Stomach (tissue), 9 donors: ENCODE measurements around the gene RFX4. TPM values are rescaled to one million over a fixed set of nuclear protein-coding genes. Genes with fewer than 3 reads are reported as not detected.

Experiments used
- DNase-seq, 2 donors: peaks; one replicate each; pipeline versions ENCODE4 v3.0.0 to v3.0.0-alpha.2; 2013 to 2019
- H3K27ac ChIP-seq, 5 donors: fragments of 200-600 bp in 4 of 5; sonication (generic) in 4 of 5; one replicate each; pipeline ENCODE4 v1.5.1; 2013 to 2019; ENCODE audit warnings: mild to moderate bottlenecking in 1 of 5, moderate library complexity in 1 of 5
- H3K27me3 ChIP-seq, 3 donors: fragments of 200-600 bp; sonication (generic); one replicate each; pipeline ENCODE4 v1.5.1; 2017 to 2019; ENCODE audit warnings: mixed run types in 1 of 3
- H3K36me3 ChIP-seq, 4 donors: fragments of 200-600 bp; sonication (generic); 1 replicate in 3 of 4; 2 replicates in 1 of 4; pipeline ENCODE4 v1.5.1; 2016 to 2019
- H3K4me1 ChIP-seq, 4 donors: fragments of 200-600 bp; sonication (generic); one replicate each; pipeline ENCODE4 v1.5.1; 2016 to 2019
- H3K4me3 ChIP-seq, 4 donors: fragments of 200-600 bp; sonication (generic) in 3 of 4; one replicate each; pipeline ENCODE4 v1.5.1; 2016 to 2019; ENCODE audit warnings: mild to moderate bottlenecking in 1 of 4
- H3K9me3 ChIP-seq, 4 donors: fragments of 200-600 bp; sonication (generic); one replicate each; pipeline ENCODE4 v1.5.1; 2016 to 2019
- EP300 ChIP-seq: sonication (generic); formaldehyde crosslinking; IDR thresholded peaks from one replicate; pipeline ENCODE4 v1.6.1; 2017; ENCODE audit warnings: antibody characterized with exemption
- POLR2A ChIP-seq, 4 donors: fragments of 450-650 bp; IDR thresholded peaks; one replicate each; pipeline ENCODE4 v1.6.1; 2016; ENCODE audit warnings: antibody characterized with exemption in 4 of 4, control low read depth in 2 of 4, mild to moderate bottlenecking in 1 of 4, moderate library complexity in 1 of 4
- POLR2AphosphoS5 ChIP-seq, 3 donors: sonication (generic); formaldehyde crosslinking; IDR thresholded peaks; one replicate each; pipeline ENCODE4 v1.6.1; 2016; ENCODE audit warnings: antibody characterized with exemption in 3 of 3
- WGBS, 5 donors: extraction: QIAGEN DNeasy Blood & Tissue Kit in 3 of 5; methylation state at CpG; one replicate each; pipeline versions ENCODE4 v1.1.5 to v1.1.7; 2013 to 2018; 5-methylcytosine and 5-hydroxymethylcytosine counted together
- intact Hi-C: fragments of 100-400 bp; cut with DNase I; formaldehyde crosslinking; loops from one replicate; pipeline ENCODE4 v1.15.1; 2023; ENCODE audit warnings: low total_unique reads
- polyA plus RNA-seq, 3 donors: library from polyadenylated mRNA; stranded (reverse); fragments of 200-250 nt; gene quantifications; one replicate each; pipeline ENCODE4 v1.2.3, GENCODE V29; 2013
- total RNA-seq, 5 donors: library from RNA; depleted of rRNA; stranded (reverse); fragments of >200 nt; gene quantifications; one replicate each; pipeline versions ENCODE4 v1.1.0 to v1.2.3, GENCODE V29; 2014 to 2016
- TF ChIP-seq, protein P1 (sequence below), 7 experiments: fragments of 450-650 bp in 4 of 7; fragments of 200-600 bp in 3 of 7; sonication (generic) in 3 of 7; IDR thresholded peaks; one replicate each; pipeline ENCODE4 v1.5.1; 2016 to 2019; ENCODE audit warnings: antibody characterized with exemption in 7 of 7, control low read depth in 2 of 7, mild to moderate bottlenecking in 1 of 7
- donor health status: healthy with polysubstance abuse.
- donor health status: Bipolar disorder and iron deficiency.
- donor health status: healthy.

Gene RFX4
- total and polyA plus RNA-seq, 8 donors = not detected

DNA sequence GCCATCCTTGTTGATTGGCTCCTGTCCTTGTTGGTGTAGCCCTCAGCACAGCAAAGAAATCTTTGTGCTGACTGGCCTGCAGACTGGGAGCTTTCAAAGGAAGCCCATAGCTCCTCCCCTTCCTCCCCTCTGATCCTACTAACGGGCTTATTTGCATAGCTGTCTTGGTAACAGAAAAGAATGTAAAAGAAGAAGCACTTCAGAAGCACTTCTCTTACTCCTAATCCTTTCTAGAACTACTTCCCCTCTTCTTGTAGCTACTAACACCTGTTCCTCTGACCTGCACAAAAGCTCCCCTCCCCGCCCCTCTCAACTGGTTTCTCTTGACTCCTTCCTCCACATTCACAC is 177.4 kb downstream of the RFX4 start:
- DNase-seq = peak in 1 of 2 donors; percentile 58
- Histone ChIP-seq H3K36me3 (no peaks in the 10 kb centered on the region), H3K9me3 (no peaks in the 10 kb centered on the region), H3K4me3 (no peak overlapping the region), H3K27ac (peak overlapping the region in 2 of 5 donors; percentile 18 to 52), H3K27me3 (no peaks in the 10 kb centered on the region), H3K4me1 (peaks cover 0 to 9% (median 0%) of the 10 kb centered on the region in 4 donors)
- TF ChIP-seq, protein P1, sequence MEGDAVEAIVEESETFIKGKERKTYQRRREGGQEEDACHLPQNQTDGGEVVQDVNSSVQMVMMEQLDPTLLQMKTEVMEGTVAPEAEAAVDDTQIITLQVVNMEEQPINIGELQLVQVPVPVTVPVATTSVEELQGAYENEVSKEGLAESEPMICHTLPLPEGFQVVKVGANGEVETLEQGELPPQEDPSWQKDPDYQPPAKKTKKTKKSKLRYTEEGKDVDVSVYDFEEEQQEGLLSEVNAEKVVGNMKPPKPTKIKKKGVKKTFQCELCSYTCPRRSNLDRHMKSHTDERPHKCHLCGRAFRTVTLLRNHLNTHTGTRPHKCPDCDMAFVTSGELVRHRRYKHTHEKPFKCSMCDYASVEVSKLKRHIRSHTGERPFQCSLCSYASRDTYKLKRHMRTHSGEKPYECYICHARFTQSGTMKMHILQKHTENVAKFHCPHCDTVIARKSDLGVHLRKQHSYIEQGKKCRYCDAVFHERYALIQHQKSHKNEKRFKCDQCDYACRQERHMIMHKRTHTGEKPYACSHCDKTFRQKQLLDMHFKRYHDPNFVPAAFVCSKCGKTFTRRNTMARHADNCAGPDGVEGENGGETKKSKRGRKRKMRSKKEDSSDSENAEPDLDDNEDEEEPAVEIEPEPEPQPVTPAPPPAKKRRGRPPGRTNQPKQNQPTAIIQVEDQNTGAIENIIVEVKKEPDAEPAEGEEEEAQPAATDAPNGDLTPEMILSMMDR (IDR thresholded peaks at IDR 0.05) = no peak
- no peak for TF ChIP-seq POLR2AphosphoS5 (IDR thresholded peaks at IDR 0.05)
- 40 to 48% (median 42%) methylated on average over 2 of the region's 2 CpGs for WGBS, 5 donors
- intact Hi-C loops = no loop called here

DNA sequence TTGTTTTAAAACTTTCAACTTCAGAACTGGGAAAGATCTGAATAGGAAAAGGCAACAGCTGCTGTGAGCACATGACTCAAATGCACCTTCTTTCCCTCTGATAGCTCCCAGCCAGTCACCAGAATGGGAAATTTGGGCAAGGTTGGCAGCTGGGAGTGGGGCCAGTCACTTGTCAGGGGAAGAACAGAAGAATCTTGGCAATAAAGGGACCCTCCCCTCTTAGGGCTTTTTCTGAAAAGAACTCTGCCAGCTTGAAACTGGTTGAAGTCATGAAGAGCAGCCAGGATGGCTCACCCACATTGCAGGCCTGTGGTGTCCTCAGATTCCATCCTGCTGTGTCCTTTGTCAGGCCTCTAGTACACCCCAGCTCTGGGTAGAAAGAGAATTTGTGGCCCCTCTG is 181.4 kb downstream of the RFX4 start:
- Histone ChIP-seq H3K27me3 (no peaks in the 10 kb centered on the region), H3K4me3 (no peak overlapping the region), H3K4me1 (peaks cover 0 to 9% (median 2%) of the 10 kb centered on the region in 4 donors), H3K27ac (no peak overlapping the region), H3K9me3 (no peaks in the 10 kb centered on the region), H3K36me3 (no peaks in the 10 kb centered on the region)
- DNase-seq = no peak
- intact Hi-C loops = no loop called here
- TF ChIP-seq POLR2AphosphoS5 (IDR thresholded peaks at IDR 0.05) (no peak), EP300 (no peak), POLR2A (IDR thresholded peaks at IDR 0.05) (no peak)
- TF ChIP-seq, protein P1 (IDR thresholded peaks at IDR 0.05) = no peak

DNA sequence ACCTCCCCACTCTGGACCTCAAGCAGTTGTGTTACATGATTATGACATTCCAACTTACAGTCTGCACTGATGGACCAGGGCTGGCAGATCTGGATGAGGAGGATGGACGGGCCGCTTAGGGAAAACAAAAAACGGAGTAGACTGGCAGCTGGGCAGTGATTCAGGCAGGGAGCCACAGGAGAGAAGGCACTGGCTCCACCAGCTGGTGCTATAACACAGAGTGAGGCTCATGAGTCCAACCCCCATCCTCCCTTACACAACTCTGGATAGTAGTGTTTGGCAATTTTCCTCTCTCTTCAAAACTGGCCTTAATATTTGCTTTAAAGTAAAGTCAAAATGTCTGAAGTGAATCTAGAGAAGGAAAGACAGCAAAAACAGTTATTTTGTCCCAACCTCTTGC is 181.9 kb downstream of the RFX4 start:
- H3K27ac ChIP-seq = no peak overlapping the region
- H3K4me1 ChIP-seq = peaks cover 0 to 6% (median 2%) of the 10 kb centered on the region in 4 donors
- TF ChIP-seq, protein P1 (IDR thresholded peaks at IDR 0.05) = no peak
- no peak for TF ChIP-seq POLR2AphosphoS5 (IDR thresholded peaks at IDR 0.05)
- TF ChIP-seq EP300 = no peak
- TF ChIP-seq POLR2A (IDR thresholded peaks at IDR 0.05) = no peak
- no peak for DNase-seq
- H3K27me3 ChIP-seq = no peaks in the 10 kb centered on the region
- intact Hi-C loops = no loop called here
- no peak overlapping the region for H3K4me3 ChIP-seq
- no peaks in the 10 kb centered on the region for H3K36me3 ChIP-seq
- 83 to 96% (median 90%) methylated on average over 3 of the region's 3 CpGs for WGBS, 5 donors
- H3K9me3 ChIP-seq = no peaks in the 10 kb centered on the region

DNA sequence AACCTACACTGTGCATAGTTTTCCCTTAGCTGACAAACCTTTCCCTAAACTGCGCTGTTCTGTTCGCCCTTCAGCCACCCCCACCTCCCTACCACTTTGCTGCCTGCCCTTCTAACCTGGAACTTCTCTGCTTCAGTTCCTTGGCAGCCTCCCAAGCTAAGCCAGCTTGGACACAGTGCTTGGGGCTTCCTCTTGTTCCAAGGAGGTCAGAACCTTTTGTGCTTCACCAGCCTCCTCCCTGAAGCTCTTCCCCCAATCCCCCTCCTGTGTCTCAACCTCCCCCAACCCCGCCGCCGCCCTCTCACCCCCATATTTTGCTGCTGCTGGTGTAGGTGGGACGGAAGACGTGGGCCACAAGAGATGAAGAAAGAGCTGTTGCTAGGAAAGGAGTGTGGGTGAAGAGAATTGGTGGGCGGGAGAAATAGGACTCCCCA is 183.6 kb downstream of the RFX4 start:
- TF ChIP-seq, protein P1 (IDR thresholded peaks at IDR 0.05) = no peak
- no peak for TF ChIP-seq POLR2AphosphoS5 (IDR thresholded peaks at IDR 0.05)
- TF ChIP-seq POLR2A (IDR thresholded peaks at IDR 0.05) = no peak
- no peak for TF ChIP-seq EP300
- no peaks in the 10 kb centered on the region for H3K36me3 ChIP-seq

More for the DNA sequence above, 183.6 kb downstream of the RFX4 start:
- WGBS, 5 donors = 58 to 70% (median 67%) methylated on average over 8 of the region's 8 CpGs
- intact Hi-C loops = no loop called here
- Histone ChIP-seq H3K9me3 (no peaks in the 10 kb centered on the region), H3K4me3 (no peak overlapping the region), H3K4me1 (peaks cover 0 to 3% (median 0%) of the 10 kb centered on the region in 4 donors), H3K27me3 (no peaks in the 10 kb centered on the region), H3K27ac (no peak overlapping the region)
- DNase-seq = peak; percentile 46 to 57
